Stimulated activated CD8-positive, alpha-beta memory T cell treated with anti-CD3 and anti-CD28 coated beads, Interleukin-7, amount 100 ng/mL, for 4 hours (primary cell): ENCODE results near the gene WASHC2A.
"Not testable (repeated sequence)": the region's sequence is repeated elsewhere in the genome, so short reads cannot be mapped to it uniquely, and the experiment has no call there.

Experiments used
- DNase-seq, 2 donors: peaks; one replicate each; pipeline ENCODE4 v3.0.0-alpha.2; 2020; ENCODE audit warnings: low read depth in 2 of 2

The WASHC2A gene

DNA sequence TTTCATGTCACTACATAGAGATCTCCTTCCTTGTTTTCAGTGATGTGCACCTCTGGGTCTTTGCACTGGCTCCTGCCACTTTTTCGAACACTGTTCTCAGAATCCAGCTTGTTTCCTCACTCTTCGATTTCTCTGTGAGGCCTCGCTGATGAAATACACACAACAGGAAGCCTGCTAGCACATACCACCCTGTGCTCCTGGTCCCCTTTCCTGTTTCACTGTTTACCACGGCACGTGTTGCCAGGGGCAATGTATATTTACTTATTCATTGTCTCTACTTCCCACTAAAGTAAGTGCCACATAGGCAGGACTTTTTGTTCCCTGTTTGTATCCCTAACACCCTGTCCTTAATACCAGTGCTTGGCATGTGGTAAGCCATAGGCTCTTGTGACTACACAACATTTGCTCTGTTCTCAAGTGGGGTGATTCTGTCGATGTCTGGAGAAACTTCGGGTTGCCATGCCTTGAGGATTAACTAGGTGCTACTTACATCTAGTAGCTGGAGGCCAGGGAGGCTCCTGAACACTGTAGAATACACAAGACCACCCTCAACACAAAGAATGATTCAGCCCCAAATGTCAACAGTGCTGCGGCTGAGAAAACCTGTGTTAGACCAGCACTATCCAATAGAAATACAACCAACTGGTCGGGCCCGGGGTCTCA is 75.9 kb downstream of the WASHC2A start:
- not testable (repeated sequence) for DNase-seq

DNA sequence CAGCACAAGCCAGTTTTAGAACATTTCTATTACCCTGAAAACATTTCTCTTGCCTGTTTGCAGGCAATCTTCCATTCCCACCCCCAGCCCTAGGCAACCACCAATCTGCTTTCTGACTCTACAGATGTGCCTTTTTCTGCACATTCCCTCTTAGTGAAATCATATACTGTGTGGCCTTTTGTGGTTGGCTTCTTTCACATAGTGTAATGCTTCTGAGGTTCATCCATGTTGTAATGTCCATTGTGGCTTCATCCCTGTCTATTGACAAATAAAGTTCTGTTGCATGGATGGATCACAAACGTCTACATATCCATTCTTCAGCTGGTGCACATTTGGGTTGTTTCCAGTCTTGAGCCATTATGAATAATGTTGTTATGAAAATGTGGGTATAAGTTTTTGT is 77.8 kb downstream of the WASHC2A start:
- not testable (repeated sequence) for DNase-seq

DNA sequence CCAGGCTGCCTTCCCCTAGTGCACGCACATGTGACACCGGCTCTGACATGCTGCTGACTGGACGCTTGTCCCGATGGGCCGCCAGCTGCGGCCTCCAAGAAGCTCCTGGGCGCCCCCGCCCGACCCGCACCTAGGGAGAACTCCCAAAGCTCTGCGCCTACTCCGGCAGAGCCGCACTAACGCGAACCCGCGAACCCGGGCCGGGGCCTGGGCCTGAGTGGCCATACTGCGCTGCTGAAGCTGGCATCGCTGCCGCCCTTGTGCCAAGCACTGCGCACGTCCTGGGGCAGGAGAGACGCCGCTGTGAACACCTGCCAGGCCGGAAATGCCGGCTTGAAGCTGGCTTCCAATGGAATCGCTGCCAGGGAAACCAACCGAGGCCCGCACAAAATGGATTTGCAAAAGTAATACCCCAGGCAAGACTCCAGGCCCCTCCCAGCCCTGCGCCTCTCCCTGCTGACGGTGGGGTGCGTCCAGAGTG is 85.1 kb downstream of the WASHC2A start:
- DNase-seq, result no peak

DNA sequence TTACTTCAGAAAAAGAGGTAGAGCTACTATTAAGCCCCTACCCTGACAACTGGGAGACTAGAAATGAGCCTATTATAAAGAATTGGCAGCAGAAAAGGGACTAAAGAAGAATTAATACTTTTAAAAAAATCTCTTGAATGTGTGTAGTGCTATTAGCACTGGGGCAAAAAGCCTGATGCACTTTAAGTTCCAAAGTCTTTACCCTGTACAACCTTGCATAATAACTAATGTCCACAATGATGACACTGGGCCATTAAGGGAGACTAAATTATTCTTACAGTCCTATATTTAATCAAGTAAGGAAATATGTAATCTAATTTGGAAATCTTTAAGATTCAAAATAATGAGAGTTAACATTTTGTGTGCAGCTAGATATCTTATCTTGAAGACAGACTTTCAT is 90.1 kb downstream of the WASHC2A start:
- not testable (repeated sequence) for DNase-seq

DNA sequence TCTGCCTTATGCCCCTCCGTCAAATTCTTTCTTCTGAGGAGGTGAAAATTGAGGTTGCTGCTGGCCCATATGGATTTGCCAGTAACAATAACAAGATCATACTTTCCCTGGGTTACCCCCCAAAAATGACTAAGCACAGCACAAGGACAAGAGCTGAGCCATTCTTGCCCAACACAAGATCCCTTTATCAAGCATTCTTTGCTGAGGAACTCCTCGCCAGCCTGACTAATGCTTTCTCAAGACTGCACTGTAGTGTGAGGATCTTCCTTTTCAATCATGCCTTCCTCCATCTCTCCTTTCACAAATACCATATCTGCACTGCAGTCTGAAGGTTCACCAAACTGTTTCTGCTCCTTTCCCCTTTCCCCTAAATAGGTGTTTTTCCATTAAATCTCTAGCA is 92.1 kb downstream of the WASHC2A start:
- not testable (repeated sequence) for DNase-seq

DNA sequence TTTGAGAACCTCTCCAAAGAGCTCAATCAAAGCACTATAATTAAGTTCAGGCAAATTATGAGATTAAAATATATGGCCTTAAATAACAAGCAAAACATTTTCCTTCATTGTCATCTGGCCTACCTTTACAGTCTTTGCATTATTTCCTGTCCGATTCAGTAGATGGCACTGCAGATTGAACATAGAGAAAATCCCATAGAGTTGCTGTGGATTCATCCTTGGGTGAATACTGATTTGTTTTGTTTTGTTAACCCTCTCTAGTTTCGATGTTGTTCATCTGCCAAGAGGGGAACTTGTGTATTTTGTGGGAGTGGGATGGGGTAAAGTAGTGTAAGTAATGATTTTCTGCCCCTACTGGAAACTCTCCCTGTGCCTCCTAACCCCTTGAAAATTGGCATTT is 97.3 kb downstream of the WASHC2A start:
- DNase-seq, result not testable (repeated sequence)

DNA sequence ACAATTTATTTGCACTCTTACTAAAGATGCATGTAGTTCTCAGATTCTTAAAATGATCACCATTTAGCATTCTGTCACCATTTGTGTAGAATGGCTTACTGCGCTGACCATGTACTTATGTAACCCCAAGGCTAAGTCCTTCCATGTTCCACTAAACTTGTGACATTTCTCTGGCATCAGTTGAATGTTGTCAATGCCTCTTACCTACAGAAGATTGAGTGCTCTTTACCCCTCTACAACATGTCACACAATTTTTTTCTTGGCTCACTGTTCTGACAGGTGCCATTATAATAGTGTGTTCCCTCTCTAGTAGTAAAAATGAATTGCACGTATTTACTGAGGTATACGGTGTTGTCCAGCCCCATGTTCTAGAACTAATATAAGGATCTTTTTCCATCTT is 100.1 kb downstream of the WASHC2A start:
- not testable (repeated sequence) for DNase-seq

DNA sequence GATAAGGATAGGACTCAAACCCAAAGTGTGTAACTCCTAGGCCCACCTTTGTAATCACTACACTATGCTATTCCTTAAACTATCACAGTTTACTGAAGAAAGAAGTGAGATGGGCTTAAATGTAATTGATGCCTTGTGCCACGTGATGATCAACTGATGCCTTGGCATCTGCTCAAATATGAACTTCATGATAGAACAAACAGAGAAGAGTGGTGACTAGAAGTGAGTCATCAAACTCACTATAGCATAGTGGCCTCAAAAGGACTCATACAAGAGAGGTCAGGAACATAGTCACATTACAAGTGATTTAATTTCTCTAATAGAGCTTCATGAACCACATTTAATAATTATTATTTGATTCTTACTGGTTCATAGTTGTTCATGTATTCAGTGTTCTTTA is 101.8 kb downstream of the WASHC2A start:
- DNase-seq, result not testable (repeated sequence)

DNA sequence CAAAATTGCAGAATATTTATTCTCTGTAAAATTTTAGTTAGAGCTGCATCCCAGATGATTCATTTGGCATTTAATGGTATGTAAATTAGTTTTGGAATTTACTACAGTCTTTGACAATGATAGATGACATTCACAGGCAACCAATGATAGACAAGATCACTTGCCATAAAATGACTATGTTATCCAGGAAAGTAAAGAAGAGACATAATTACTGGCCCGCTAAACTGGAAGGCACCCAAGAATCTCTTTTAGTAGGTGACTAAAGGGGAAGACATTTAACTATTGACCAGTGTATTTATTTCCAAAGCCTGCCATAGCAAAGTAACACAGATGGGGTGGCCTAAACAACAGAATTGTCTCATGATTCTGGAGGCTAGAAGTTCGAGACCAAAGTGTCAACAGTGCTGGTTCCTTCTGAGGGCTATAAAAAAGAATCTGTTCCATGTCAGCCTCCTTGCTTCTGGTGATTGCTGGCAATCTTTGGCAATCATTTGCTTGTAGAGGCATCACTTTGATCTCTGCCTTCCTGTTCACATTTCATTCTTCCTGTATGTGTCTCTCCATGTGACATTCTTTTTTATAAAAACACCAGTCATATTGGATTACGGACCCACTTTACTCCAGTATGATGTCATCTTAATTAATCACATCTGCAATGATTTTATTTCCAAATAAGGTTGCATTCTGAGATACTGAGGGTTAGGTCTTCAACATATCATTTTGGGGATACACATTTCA is 107.2 kb downstream of the WASHC2A start:
- not testable (repeated sequence) for DNase-seq
